Measurements from ENCODE around the gene CXCR3.
"Not testable (repeated sequence)": the region's sequence is repeated elsewhere in the genome, so short reads cannot be mapped to it uniquely, and the experiment has no call there.

CXCR3 gene

DNA sequence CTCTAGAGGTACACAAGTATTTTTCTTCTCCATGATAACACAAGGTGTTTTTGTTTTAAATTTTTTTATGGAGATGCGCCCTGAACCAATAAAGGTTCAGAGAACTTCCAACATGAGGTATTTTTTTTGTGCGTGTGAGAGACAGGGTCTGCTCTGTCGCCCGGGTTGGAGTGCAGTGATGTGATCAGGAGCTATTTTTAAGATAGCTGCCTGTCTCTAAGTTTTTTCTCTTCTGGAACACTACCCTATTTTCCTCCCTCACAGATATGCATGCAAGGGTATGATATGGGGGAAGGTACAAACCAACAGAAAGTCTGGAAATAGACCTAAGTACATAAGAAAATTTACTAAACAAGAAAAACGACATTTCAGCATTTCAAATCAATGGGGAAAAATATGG lies 37.1 kb downstream of the CXCR3 start:
- no peak for FAIRE-seq
- no peak for DNase-seq (ENCODE audit: insufficient read length, low spot score)
- TF ChIP-seq, protein P1, sequence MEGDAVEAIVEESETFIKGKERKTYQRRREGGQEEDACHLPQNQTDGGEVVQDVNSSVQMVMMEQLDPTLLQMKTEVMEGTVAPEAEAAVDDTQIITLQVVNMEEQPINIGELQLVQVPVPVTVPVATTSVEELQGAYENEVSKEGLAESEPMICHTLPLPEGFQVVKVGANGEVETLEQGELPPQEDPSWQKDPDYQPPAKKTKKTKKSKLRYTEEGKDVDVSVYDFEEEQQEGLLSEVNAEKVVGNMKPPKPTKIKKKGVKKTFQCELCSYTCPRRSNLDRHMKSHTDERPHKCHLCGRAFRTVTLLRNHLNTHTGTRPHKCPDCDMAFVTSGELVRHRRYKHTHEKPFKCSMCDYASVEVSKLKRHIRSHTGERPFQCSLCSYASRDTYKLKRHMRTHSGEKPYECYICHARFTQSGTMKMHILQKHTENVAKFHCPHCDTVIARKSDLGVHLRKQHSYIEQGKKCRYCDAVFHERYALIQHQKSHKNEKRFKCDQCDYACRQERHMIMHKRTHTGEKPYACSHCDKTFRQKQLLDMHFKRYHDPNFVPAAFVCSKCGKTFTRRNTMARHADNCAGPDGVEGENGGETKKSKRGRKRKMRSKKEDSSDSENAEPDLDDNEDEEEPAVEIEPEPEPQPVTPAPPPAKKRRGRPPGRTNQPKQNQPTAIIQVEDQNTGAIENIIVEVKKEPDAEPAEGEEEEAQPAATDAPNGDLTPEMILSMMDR (IDR thresholded peaks at IDR 0.05; ENCODE audit: insufficient read depth, missing control alignments), result no peak

- FAIRE-seq (no peak), DNase-seq (ENCODE audit: insufficient read length, low spot score) (no peak)
- TF ChIP-seq, protein P1 (IDR thresholded peaks at IDR 0.05; ENCODE audit: insufficient read depth, missing control alignments), result no peak
Observed at GRCh38 chrX:71579990-71580380, 38.3 kb downstream of the CXCR3 start.

- no peak for DNase-seq (ENCODE audit: insufficient read length, low spot score)
- TF ChIP-seq, protein P1 (IDR thresholded peaks at IDR 0.05; ENCODE audit: insufficient read depth, missing control alignments), result no peak
- no peak for FAIRE-seq
Observed at GRCh38 chrX:71579136-71579989, 38.9 kb downstream of the CXCR3 start.

GRCh38 chrX:71578253-71579135 lies 39.8 kb downstream of the CXCR3 start, which contains the start of gene GCNA:
GCNA (plus strand) TSS chrX:71578437; CDS start chrX:71580822, 2,385 bp downstream.
- TF ChIP-seq, protein P1 (IDR thresholded peaks at IDR 0.05; ENCODE audit: insufficient read depth, missing control alignments), result no peak
- FAIRE-seq (no peak), DNase-seq (ENCODE audit: insufficient read length, low spot score) (no peak)

DNA sequence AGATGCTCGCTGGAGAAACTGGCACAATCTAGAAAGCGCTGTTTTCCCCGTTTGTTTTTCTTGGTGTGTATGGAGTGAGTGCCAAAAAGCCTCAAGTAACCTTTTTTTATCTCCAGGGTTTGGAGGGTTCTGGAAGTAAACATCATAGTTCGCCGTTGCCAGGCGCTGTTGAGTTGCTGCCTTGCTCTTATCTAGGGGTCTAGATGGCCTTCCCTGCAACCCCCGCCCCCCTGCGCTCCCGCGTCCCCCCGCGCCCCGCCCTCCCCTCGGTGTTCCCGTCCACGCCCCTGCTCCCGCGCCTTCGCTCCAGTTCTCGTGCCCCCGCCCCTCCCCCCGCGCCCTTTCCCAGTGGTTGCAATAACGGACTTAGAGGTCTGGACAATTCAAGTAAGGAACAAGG lies 40.6 kb downstream of the CXCR3 start:
- TF ChIP-seq, protein P1 (IDR thresholded peaks at IDR 0.05; ENCODE audit: insufficient read depth, missing control alignments), result no peak
- no peak for FAIRE-seq
- no peak for DNase-seq (ENCODE audit: insufficient read length, low spot score)

- TF ChIP-seq, protein P1 (IDR thresholded peaks at IDR 0.05; ENCODE audit: insufficient read depth, missing control alignments), result no peak
- FAIRE-seq, result no peak
- no peak for DNase-seq (ENCODE audit: insufficient read length, low spot score)
Observed at GRCh38 chrX:71573590-71573989, 44.7 kb downstream of the CXCR3 start.

DNA sequence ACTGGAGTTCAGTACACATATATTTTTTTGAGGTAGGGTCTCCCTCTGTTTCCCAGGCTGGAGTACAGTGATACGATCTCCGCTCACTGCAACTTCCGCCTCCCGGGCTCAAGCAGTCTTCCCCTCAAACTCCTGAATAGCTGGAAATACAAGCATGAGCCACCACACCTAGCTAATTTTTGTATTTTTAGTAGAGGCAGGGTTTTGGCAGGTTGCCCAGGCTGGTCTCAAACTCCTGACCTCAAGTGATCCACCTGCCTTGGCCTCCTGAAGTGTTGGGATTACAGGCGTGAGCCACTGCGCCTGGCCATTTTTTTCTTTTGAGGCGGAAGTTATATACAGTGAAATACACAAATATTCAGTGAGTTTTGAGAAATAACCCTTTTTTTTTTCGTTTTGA lies 46.9 kb downstream of the CXCR3 start:
- DNase-seq (ENCODE audit: insufficient read length, low spot score); FAIRE-seq: not testable (repeated sequence)

All from D721Med (cell line).